GM23248 (cell line): Measurements from ENCODE around the gene RBMXL3.

Source experiments
- EZH2 ChIP-seq: fragments of 200-600 bp; sonication (generic); IDR thresholded peaks from 2 replicates; pipeline ENCODE4 v1.6.1; 2018; ENCODE audit warnings: antibody characterized with exemption, mild to moderate bottlenecking; ENCODE audit not compliant: insufficient read depth, poor library complexity, severe bottlenecking
- EZH2phosphoT487 ChIP-seq: fragments of 200-600 bp; sonication (generic); IDR thresholded peaks from 2 replicates; pipeline ENCODE4 v1.6.1; 2018; ENCODE audit warnings: antibody characterized with exemption, moderate library complexity, mild to moderate bottlenecking, low read depth; ENCODE audit not compliant: insufficient read depth

GRCh38 chrX:115233497-115234455 lies 44.6 kb downstream of the RBMXL3 start, which contains the start of gene LRCH2:
- TF ChIP-seq EZH2phosphoT487, result no peak
- TF ChIP-seq EZH2, result no peak
